H1 (cell line): Measurements from ENCODE around the gene SCG5. TPM values are rescaled to one million over a fixed set of nuclear protein-coding genes. Genes with fewer than 3 reads are reported as not detected.

Source experiments
- CTCF ChIA-PET: fragments of 300-600 bp; sonication (Branson Sonifier 250); formaldehyde crosslinking; loops from one replicate; lab custom pipeline; 2021; ENCODE audit not compliant: partially characterized antibody; lab: Charles Lee
- POLR2A ChIA-PET: fragments of 300-600 bp; sonication (Branson Sonifier 250); formaldehyde crosslinking; loops from one replicate; lab custom pipeline; 2021; ENCODE audit warnings: inconsistent platforms; ENCODE audit not compliant: partially characterized antibody; lab: Charles Lee
- DNase-seq, 2 experiments: peaks; one replicate each; pipeline versions ENCODE4 v3.0.0 to v3.0.0-alpha.2; 2010 to 2022; ENCODE audit warnings: low spot score in 2 of 2, low read depth in 1 of 2, mixed read lengths in 1 of 2
- FAIRE-seq: peaks from 2 replicates; lab custom pipeline; 2011; peaks lifted over from hg19 to GRCh38; lab: Jason Lieb, UNC
- H2AFZ ChIP-seq: 2 replicates; pipeline ENCODE4 v1.8.1; 2012; ENCODE audit warnings: low read length, inconsistent platforms
- H2AK5ac ChIP-seq: 2 replicates; pipeline ENCODE4 v1.6.1; 2013; ENCODE audit warnings: low read depth, low read length
- H2BK120ac ChIP-seq: replicated peaks from 2 replicates; pipeline ENCODE3; 2013; ENCODE audit warnings: low read depth, low read length, inconsistent platforms
- H2BK12ac ChIP-seq: 2 replicates; pipeline ENCODE4 v1.6.1; 2013; ENCODE audit warnings: low read depth, low read length
- H2BK15ac ChIP-seq: 2 replicates; pipeline ENCODE4 v1.6.1; 2013; ENCODE audit warnings: low read length
- H2BK20ac ChIP-seq: 2 replicates; pipeline ENCODE4 v1.6.1; 2013; ENCODE audit warnings: low read length
- H2BK5ac ChIP-seq: 2 replicates; pipeline ENCODE4 v1.6.1; 2013; ENCODE audit warnings: low read depth, low read length
- H3K14ac ChIP-seq: 2 replicates; pipeline ENCODE4 v1.6.1; 2013; ENCODE audit warnings: inconsistent platforms; ENCODE audit not compliant: insufficient read length
- H3K18ac ChIP-seq: 2 replicates; pipeline ENCODE4 v1.6.1; 2013; ENCODE audit warnings: low read length; ENCODE audit errors: extremely low read depth
- H3K23ac ChIP-seq: 2 replicates; pipeline ENCODE4 v1.6.1; 2013; ENCODE audit warnings: inconsistent platforms; ENCODE audit not compliant: insufficient read length
- H3K23me2 ChIP-seq: 2 replicates; pipeline ENCODE4 v1.6.1; 2013; ENCODE audit warnings: low read depth, low read length
- H3K27ac ChIP-seq: 2 replicates; pipeline ENCODE4 v1.6.1; 2011; ENCODE audit warnings: low read depth, low read length, inconsistent platforms
- H3K27me3 ChIP-seq, 4 experiments: replicated peaks in 1 of 4; 1 replicate in 1 of 4; 2 replicates in 3 of 4; pipeline versions ENCODE4 v1.6.1 to v1.8.1; 2011 to 2013; ENCODE audit warnings: low read length in 3 of 4, mild to moderate bottlenecking in 3 of 4, inconsistent platforms in 2 of 4, mixed read lengths in 2 of 4, moderate library complexity in 1 of 4; ENCODE audit not compliant: control insufficient read depth in 3 of 4, insufficient read depth in 3 of 4; ENCODE audit errors: extremely low read depth in 1 of 4
- H3K36me3 ChIP-seq, 4 experiments: 2 replicates each; pipeline versions ENCODE4 v1.6.1 to v1.8.1; 2011 to 2013; ENCODE audit warnings: mild to moderate bottlenecking in 4 of 4, low read length in 3 of 4, moderate library complexity in 2 of 4, control low read depth in 1 of 4, inconsistent platforms in 1 of 4; ENCODE audit not compliant: insufficient read depth in 4 of 4, control insufficient read depth in 2 of 4
- H3K4ac ChIP-seq: replicated peaks from 2 replicates; pipeline ENCODE3; 2013; ENCODE audit warnings: low read length, low read depth, mixed read lengths, inconsistent platforms; ENCODE audit not compliant: insufficient read length
- H3K4me1 ChIP-seq, 4 experiments: replicated peaks in 1 of 4; 1 replicate in 1 of 4; 2 replicates in 3 of 4; pipeline versions ENCODE4 v1.6.1 to v1.8.1; 2011 to 2013; ENCODE audit warnings: low read length in 3 of 4, inconsistent platforms in 2 of 4, mixed read lengths in 1 of 4; ENCODE audit not compliant: insufficient read depth in 4 of 4, control insufficient read depth in 3 of 4
- H3K4me2 ChIP-seq, 2 experiments: 2 replicates each; pipeline versions ENCODE4 v1.6.1 to v1.8.1; 2011 to 2013; ENCODE audit warnings: low read depth in 2 of 2, low read length in 2 of 2, control low read depth in 1 of 2, inconsistent platforms in 1 of 2, mild to moderate bottlenecking in 1 of 2; ENCODE audit not compliant: insufficient read depth in 1 of 2
- H3K4me3 ChIP-seq, 4 experiments: fragments of 200-600, 300-600 bp in 1 of 4; sonication (generic), shearing (Covaris generic), sonication (Bioruptor Twin) in 1 of 4; 2 replicates each; pipeline versions ENCODE4 v1.5.1 to v1.8.1; 2011 to 2016; ENCODE audit warnings: low read length in 4 of 4, low read depth in 3 of 4, control low read depth in 2 of 4, inconsistent platforms in 2 of 4, mild to moderate bottlenecking in 2 of 4, mixed read lengths in 1 of 4, moderate library complexity in 1 of 4; ENCODE audit not compliant: insufficient read depth in 2 of 4; ENCODE audit errors: extremely low read depth in 1 of 4
- H3K56ac ChIP-seq: replicated peaks from 2 replicates; pipeline ENCODE3; 2013; ENCODE audit warnings: low read depth, mild to moderate bottlenecking, mixed read lengths, low read length, inconsistent platforms; ENCODE audit not compliant: insufficient read length
- H3K79me1 ChIP-seq: 2 replicates; pipeline ENCODE4 v1.6.1; 2013; ENCODE audit warnings: low read depth, low read length, control low read depth
- H3K79me2 ChIP-seq, 2 experiments: 2 replicates each; pipeline versions ENCODE4 v1.6.1 to v1.8.1; 2012 to 2013; ENCODE audit warnings: low read length in 2 of 2, mild to moderate bottlenecking in 2 of 2, inconsistent platforms in 1 of 2; ENCODE audit not compliant: insufficient read depth in 2 of 2, control insufficient read depth in 1 of 2
- H3K9ac ChIP-seq, 4 experiments: replicated peaks in 1 of 4; 1 replicate in 1 of 4; 2 replicates in 3 of 4; pipeline versions ENCODE4 v1.6.1 to v1.8.1; 2011 to 2013; ENCODE audit warnings: low read depth in 3 of 4, low read length in 3 of 4, control low read depth in 2 of 4, mild to moderate bottlenecking in 2 of 4, moderate library complexity in 2 of 4, inconsistent platforms in 1 of 4; ENCODE audit errors: extremely low read depth in 1 of 4
- H3K9me3 ChIP-seq, 2 experiments: 2 replicates each; pipeline versions ENCODE4 v1.6.1 to v1.8.1; 2012 to 2013; ENCODE audit warnings: mild to moderate bottlenecking in 2 of 2, moderate library complexity in 2 of 2, control low read depth in 1 of 2, inconsistent platforms in 1 of 2, low read depth in 1 of 2, low read length in 1 of 2, mixed read lengths in 1 of 2; ENCODE audit not compliant: insufficient read depth in 2 of 2
- H4K20me1 ChIP-seq, 2 experiments: replicated peaks in 1 of 2; 2 replicates each; pipeline versions ENCODE3 to v1.8.1; 2011 to 2013; ENCODE audit warnings: inconsistent platforms in 2 of 2, low read length in 2 of 2, mild to moderate bottlenecking in 1 of 2; ENCODE audit not compliant: insufficient read depth in 2 of 2, control insufficient read depth in 1 of 2
- H4K5ac ChIP-seq: 2 replicates; pipeline ENCODE4 v1.6.1; 2013; ENCODE audit warnings: low read length, low read depth, mixed read lengths, inconsistent platforms; ENCODE audit not compliant: insufficient read length
- H4K8ac ChIP-seq: 2 replicates; pipeline ENCODE4 v1.8.0; 2013; ENCODE audit warnings: mild to moderate bottlenecking, moderate library complexity, low read length, inconsistent platforms; ENCODE audit not compliant: insufficient read depth; ENCODE audit errors: extremely low read depth
- H4K91ac ChIP-seq: replicated peaks from 2 replicates; pipeline ENCODE3; 2013; ENCODE audit warnings: low read length, mixed read lengths, inconsistent platforms; ENCODE audit not compliant: insufficient read length
- ASH2L ChIP-seq: fragments of 200-600, 300-600 bp; sonication (generic); IDR thresholded peaks from one replicate; pipeline ENCODE4 v1.7.1; 2017; ENCODE audit warnings: low read length
- CBX5 ChIP-seq: fragments of 300-800, 300-1000 bp; sonication (generic); IDR thresholded peaks from 2 replicates; pipeline ENCODE4 v1.7.1; 2016; ENCODE audit warnings: antibody characterized with exemption, low read length, low read depth
- FOSL1 ChIP-seq: IDR thresholded peaks from 2 replicates; pipeline ENCODE4 v1.6.1; 2011; ENCODE audit warnings: mild to moderate bottlenecking, low read depth, low read length, moderate library complexity; ENCODE audit not compliant: insufficient read depth
- MAFK ChIP-seq: IDR thresholded peaks from 2 replicates; pipeline ENCODE4 v1.6.1; 2012; ENCODE audit warnings: low read depth, mild to moderate bottlenecking, improper control_type of control experiment, low read length
- RBBP5 ChIP-seq: IDR thresholded peaks from 2 replicates; pipeline ENCODE4 v1.7.1; 2012; ENCODE audit warnings: low read depth, mild to moderate bottlenecking, inconsistent platforms, low read length, moderate library complexity, borderline replicate concordance
- RNF2 ChIP-seq: fragments of 200-900, 300-1000 bp; sonication (generic); IDR thresholded peaks from 2 replicates; pipeline ENCODE4 v1.7.1; 2016; ENCODE audit warnings: borderline replicate concordance, low read depth, mild to moderate bottlenecking, antibody characterized with exemption, low read length; ENCODE audit not compliant: poor library complexity, severe bottlenecking; ENCODE audit errors: missing control alignments
- SIN3A ChIP-seq, 2 experiments: IDR thresholded peaks in 1 of 2; conservative IDR thresholded peaks in 1 of 2; 2 replicates each; pipeline ENCODE4 v1.6.1; 2011 to 2012; ENCODE audit warnings: low read length in 2 of 2, improper control_type of control experiment in 1 of 2, low read depth in 1 of 2, mild to moderate bottlenecking in 1 of 2
- SRF ChIP-seq: IDR thresholded peaks from 2 replicates; pipeline ENCODE4 v1.6.1; 2011; ENCODE audit warnings: mild to moderate bottlenecking, low read depth, low read length, moderate library complexity
- TAF1 ChIP-seq: IDR thresholded peaks from 2 replicates; pipeline ENCODE4 v1.6.1; 2011; ENCODE audit warnings: mild to moderate bottlenecking, low read depth, low read length
- TCF12 ChIP-seq: IDR thresholded peaks from 2 replicates; pipeline ENCODE4 v1.6.1; 2011; ENCODE audit warnings: low read depth, mild to moderate bottlenecking, low read length
- WGBS, 2 experiments: shearing (Covaris generic) in 1 of 2; methylation state at CpG; one replicate each; pipeline versions ENCODE4 v1.1.6 to v1.1.7; 2013 to 2015; ENCODE audit warnings: low lambda C conversion rate in 2 of 2, mixed read lengths in 2 of 2, inconsistent platforms in 1 of 2, low coverage in 1 of 2, missing lambda C conversion rate in 1 of 2; ENCODE audit not compliant: insufficient replicate concordance in 2 of 2, insufficient coverage in 1 of 2, insufficient read length in 1 of 2; ENCODE audit errors: extremely low coverage in 1 of 2, missing lambda C conversion rate in 1 of 2; 5-methylcytosine and 5-hydroxymethylcytosine counted together
- polyA plus RNA-seq, 7 experiments: library from polyadenylated mRNA; depleted of rRNA in 3 of 7; stranded (reverse) in 5 of 7; unstranded in 2 of 7; fragments of >200 nt in 5 of 7; fragments of 200-250 nt in 2 of 7; gene quantifications; 1 replicate in 5 of 7; 2 replicates in 1 of 7; 4 replicates in 1 of 7; pipeline versions ENCODE4 v1.2.1 to v1.2.3, GENCODE V29; 2011 to 2013; ENCODE audit warnings: missing spikeins in 2 of 7, mixed read lengths in 2 of 7
- total RNA-seq: library from RNA; stranded (reverse); fragmentation: NEBNext Ultra II Directional; extraction: Animal tissue kit (Norgen Biotek cat#: 25700); gene quantifications from 2 replicates; pipeline ENCODE4 v1.2.1, GENCODE V29; 2021

The SCG5 gene
- total and polyA plus RNA-seq, 2 of the 8 experiments (the other 6 are each of a cell fraction or from before 2014, with no cell fraction given): 18.7 to 19.9 TPM

DNA sequence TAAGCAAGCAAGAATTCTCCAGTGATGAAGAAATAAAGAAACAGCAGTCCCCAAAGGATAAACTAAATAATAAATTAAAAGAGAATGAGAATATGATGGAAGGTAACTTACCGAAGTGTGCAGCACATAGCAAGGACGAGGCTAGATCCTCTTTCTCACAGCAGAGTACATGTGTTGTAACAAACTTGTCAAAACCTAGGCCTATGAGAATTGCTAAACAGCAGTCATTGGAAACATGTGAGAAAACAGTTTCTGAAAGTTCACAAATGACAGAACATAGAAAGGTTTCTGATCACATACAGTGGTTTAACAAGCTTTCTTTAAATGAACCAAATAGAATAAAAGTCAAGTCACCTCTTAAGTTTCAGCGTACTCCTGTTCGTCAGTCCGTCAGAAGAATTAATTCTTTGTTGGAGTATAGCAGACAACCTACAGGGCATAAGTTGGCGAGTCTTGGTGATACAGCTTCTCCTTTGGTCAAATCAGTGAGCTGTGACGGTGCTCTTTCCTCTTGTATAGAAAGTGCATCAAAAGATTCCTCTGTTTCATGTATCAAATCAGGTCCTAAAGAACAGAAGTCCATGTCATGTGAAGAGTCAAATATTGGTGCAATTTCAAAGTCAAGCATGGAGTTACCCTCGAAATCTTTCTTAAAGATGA lies 4.5 kb upstream of the SCG5 start:
- H2BK20ac ChIP-seq: no peak overlapping the region
- no peak overlapping the region for H3K4me2 ChIP-seq
- H3K9me3 ChIP-seq: no peaks in the 10 kb centered on the region
- H4K20me1 ChIP-seq: no peaks in the 10 kb centered on the region
- no peak for TF ChIP-seq ASH2L
- no peak for TF ChIP-seq SRF
- TF ChIP-seq MAFK: no peak
- no peak for TF ChIP-seq CBX5
- TF ChIP-seq RBBP5: no peak
- TF ChIP-seq TAF1: no peak
- TF ChIP-seq RNF2: no peak
- no peak for TF ChIP-seq FOSL1
- TF ChIP-seq TCF12: no peak
- TF ChIP-seq SIN3A (conservative IDR thresholded peaks at IDR 0.05 in 1 of 2, IDR thresholded peaks at IDR 0.05 in 1 of 2; ENCODE audit: low read depth in 1 of 2, low read length in 2 of 2): no peak
- ChIA-PET POLR2A (no interaction called here), CTCF (no interaction called here)
- no peak overlapping the region for H2BK12ac ChIP-seq
- H4K91ac ChIP-seq: no peak overlapping the region
- no peak overlapping the region for H2AFZ ChIP-seq
- DNase-seq: no peak
- no peak overlapping the region for H2BK15ac ChIP-seq
- peaks cover 0 to 2% (median 0%) of the 10 kb centered on the region in 4 experiments; a peak in 2 of 7 replicates for H3K4me1 ChIP-seq
- H3K23me2 ChIP-seq: peaks cover 3% of the 10 kb centered on the region
- H3K27me3 ChIP-seq: no peaks in the 10 kb centered on the region
- no peak overlapping the region for H2AK5ac ChIP-seq
- H3K18ac ChIP-seq: no peak overlapping the region
- no peaks in the 10 kb centered on the region for H3K79me2 ChIP-seq
- peaks cover 13 to 67% (median 35%) of the 10 kb centered on the region in 4 experiments for H3K36me3 ChIP-seq
- H3K4me3 ChIP-seq: no peak overlapping the region
- no peak for FAIRE-seq
- no peak overlapping the region for H3K4ac ChIP-seq
- no peak overlapping the region for H4K5ac ChIP-seq
- H4K8ac ChIP-seq: no peak overlapping the region
- H3K9ac ChIP-seq: no peak overlapping the region
- H3K79me1 ChIP-seq: no peaks in the 10 kb centered on the region
- no peak overlapping the region for H3K23ac ChIP-seq
- no peak overlapping the region for H2BK5ac ChIP-seq
- no peak overlapping the region for H3K56ac ChIP-seq
- H3K27ac ChIP-seq: no peak overlapping the region
- WGBS, 2 experiments: 94% methylated on average over 8 of the region's 8 CpGs; no CpG with 5 or more reads in 1 of the 2 experiments
- no peak overlapping the region for H3K14ac ChIP-seq
- H2BK120ac ChIP-seq: no peak overlapping the region
